ENCODE results near the gene EML4. TPM values are rescaled to one million over a fixed set of nuclear protein-coding genes. Genes with fewer than 3 reads are reported as not detected.
A peak's percentile ranks its signal among the peaks of the same experiment; 100 is the strongest.

The EML4 gene
- total and polyA plus RNA-seq, 2 donors from 2014 or later = 13.0 to 53.6 TPM

GRCh38 chr2:42244520-42244919 is 75.4 kb downstream of the EML4 start:
- peaks cover 0 to 30% (median 3%) of the 10 kb centered on the region in 3 donors for H3K4me1 ChIP-seq (ENCODE audit: control insufficient read depth in 2 of 3, insufficient read depth in 2 of 3, low read depth in 1 of 3, low read length in 3 of 3)
- H3K4me3 ChIP-seq (ENCODE audit: low read length in 3 of 3) = no peak overlapping the region
- TF ChIP-seq, protein P1, sequence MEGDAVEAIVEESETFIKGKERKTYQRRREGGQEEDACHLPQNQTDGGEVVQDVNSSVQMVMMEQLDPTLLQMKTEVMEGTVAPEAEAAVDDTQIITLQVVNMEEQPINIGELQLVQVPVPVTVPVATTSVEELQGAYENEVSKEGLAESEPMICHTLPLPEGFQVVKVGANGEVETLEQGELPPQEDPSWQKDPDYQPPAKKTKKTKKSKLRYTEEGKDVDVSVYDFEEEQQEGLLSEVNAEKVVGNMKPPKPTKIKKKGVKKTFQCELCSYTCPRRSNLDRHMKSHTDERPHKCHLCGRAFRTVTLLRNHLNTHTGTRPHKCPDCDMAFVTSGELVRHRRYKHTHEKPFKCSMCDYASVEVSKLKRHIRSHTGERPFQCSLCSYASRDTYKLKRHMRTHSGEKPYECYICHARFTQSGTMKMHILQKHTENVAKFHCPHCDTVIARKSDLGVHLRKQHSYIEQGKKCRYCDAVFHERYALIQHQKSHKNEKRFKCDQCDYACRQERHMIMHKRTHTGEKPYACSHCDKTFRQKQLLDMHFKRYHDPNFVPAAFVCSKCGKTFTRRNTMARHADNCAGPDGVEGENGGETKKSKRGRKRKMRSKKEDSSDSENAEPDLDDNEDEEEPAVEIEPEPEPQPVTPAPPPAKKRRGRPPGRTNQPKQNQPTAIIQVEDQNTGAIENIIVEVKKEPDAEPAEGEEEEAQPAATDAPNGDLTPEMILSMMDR (IDR thresholded peaks at IDR 0.05; ENCODE audit: borderline replicate concordance, extremely low read depth, insufficient read depth) = no peak
- no peak overlapping the region for H3K9ac ChIP-seq (ENCODE audit: low read length in 3 of 3)
- intact Hi-C loops (cut with DNase I) = no loop called here
- H3K9me3 ChIP-seq (ENCODE audit: control insufficient read depth in 2 of 3, insufficient read depth in 1 of 3, low read length in 3 of 3) = no peaks in the 10 kb centered on the region
- H3K27me3 ChIP-seq (ENCODE audit: control insufficient read depth, insufficient read depth, low read length) = no peaks in the 10 kb centered on the region
- no peaks in the 10 kb centered on the region for H3K36me3 ChIP-seq (ENCODE audit: control insufficient read depth in 2 of 3, insufficient read depth in 3 of 3, low read length in 3 of 3)
- DNase-seq (peak in 1 of 5 donors; percentile 23), FAIRE-seq (no peak)
- no peak overlapping the region for H3K27ac ChIP-seq (ENCODE audit: low read depth in 2 of 2, low read length in 2 of 2)

DNA sequence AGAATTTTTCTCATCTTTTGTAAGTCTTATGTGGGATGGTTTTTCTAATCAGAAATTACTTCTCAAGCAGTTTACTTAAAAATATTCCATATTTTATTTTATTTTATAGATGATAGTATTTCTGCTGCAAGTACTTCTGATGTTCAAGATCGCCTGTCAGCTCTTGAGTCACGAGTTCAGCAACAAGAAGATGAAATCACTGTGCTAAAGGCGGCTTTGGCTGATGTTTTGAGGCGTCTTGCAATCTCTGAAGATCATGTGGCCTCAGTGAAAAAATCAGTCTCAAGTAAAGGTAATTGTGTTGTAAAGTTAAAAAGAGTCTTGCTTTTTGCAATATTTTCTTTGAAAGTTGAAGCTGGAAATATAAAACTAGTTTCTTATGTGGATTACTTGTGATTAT is 76.2 kb downstream of the EML4 start:
- Histone ChIP-seq H3K27ac (ENCODE audit: low read depth in 2 of 2, low read length in 2 of 2) (no peak overlapping the region), H3K4me3 (ENCODE audit: low read length in 3 of 3) (no peak overlapping the region), H3K36me3 (ENCODE audit: control insufficient read depth in 2 of 3, insufficient read depth in 3 of 3, low read length in 3 of 3) (no peaks in the 10 kb centered on the region), H3K9me3 (ENCODE audit: control insufficient read depth in 2 of 3, insufficient read depth in 1 of 3, low read length in 3 of 3) (no peaks in the 10 kb centered on the region), H3K9ac (ENCODE audit: low read length in 3 of 3) (no peak overlapping the region), H3K27me3 (ENCODE audit: control insufficient read depth, insufficient read depth, low read length) (no peaks in the 10 kb centered on the region), H3K4me1 (ENCODE audit: control insufficient read depth in 2 of 3, insufficient read depth in 2 of 3, low read depth in 1 of 3, low read length in 3 of 3) (peaks cover 4 to 34% (median 6%) of the 10 kb centered on the region in 3 donors)
- DNase-seq (no peak), FAIRE-seq (no peak)
- intact Hi-C loops (cut with DNase I) = no loop called here
- TF ChIP-seq, protein P1 (IDR thresholded peaks at IDR 0.05; ENCODE audit: borderline replicate concordance, extremely low read depth, insufficient read depth) = no peak

- intact Hi-C loops (cut with DNase I) = no loop called here
These were observed 77.4 kb downstream of the EML4 start for GRCh38 chr2:42246562-42246961.

More at GRCh38 chr2:42246562-42246961, 77.4 kb downstream of the EML4 start:
- H3K4me3 ChIP-seq (ENCODE audit: low read length in 3 of 3) = no peak overlapping the region
- no peak overlapping the region for H3K27ac ChIP-seq (ENCODE audit: low read depth in 2 of 2, low read length in 2 of 2)
- no peaks in the 10 kb centered on the region for H3K36me3 ChIP-seq (ENCODE audit: control insufficient read depth in 2 of 3, insufficient read depth in 3 of 3, low read length in 3 of 3)
- peaks cover 4 to 32% (median 7%) of the 10 kb centered on the region in 3 donors for H3K4me1 ChIP-seq (ENCODE audit: control insufficient read depth in 2 of 3, insufficient read depth in 2 of 3, low read depth in 1 of 3, low read length in 3 of 3)
- no peak overlapping the region for H3K9ac ChIP-seq (ENCODE audit: low read length in 3 of 3)
- no peaks in the 10 kb centered on the region for H3K27me3 ChIP-seq (ENCODE audit: control insufficient read depth, insufficient read depth, low read length)
- H3K9me3 ChIP-seq (ENCODE audit: control insufficient read depth in 2 of 3, insufficient read depth in 1 of 3, low read length in 3 of 3) = no peaks in the 10 kb centered on the region
- TF ChIP-seq, protein P1 (IDR thresholded peaks at IDR 0.05; ENCODE audit: borderline replicate concordance, extremely low read depth, insufficient read depth) = no peak
- DNase-seq (no peak), FAIRE-seq (no peak)
